K562 (cell line): ENCODE data around the gene USP48. TPM values are rescaled to one million over a fixed set of nuclear protein-coding genes. Genes with fewer than 3 reads are reported as not detected.

ENCODE experiments used
- ATF4 ChIP-seq: fragments of 450-650 bp; formaldehyde crosslinking; IDR thresholded peaks from 2 replicates; pipeline ENCODE4 v1.4.0; 2022; ENCODE audit warnings: mild to moderate bottlenecking, moderate library complexity
- CBX5 ChIP-seq: IDR thresholded peaks from 2 replicates; pipeline ENCODE4 v1.6.1; 2014; ENCODE audit warnings: low read depth, borderline replicate concordance
- CREBBP ChIP-seq: IDR thresholded peaks from one replicate; pipeline ENCODE4 v1.6.1; 2012; ENCODE audit warnings: low read depth, mild to moderate bottlenecking, control low read depth, inconsistent platforms, low read length
- CXXC5 ChIP-seq: fragments of 250-450 bp; sonication (Bioruptor Pico); IDR thresholded peaks from 2 replicates; pipeline ENCODE4 v1.8.0; 2022; ENCODE audit warnings: inconsistent platforms, mild to moderate bottlenecking, moderate library complexity
- ELF1 ChIP-seq: fragments of 200-800 bp; sonication (Bioruptor generic); IDR thresholded peaks from 2 replicates; pipeline ENCODE4 v1.6.1; 2016; ENCODE audit warnings: missing genetic modification characterization, missing compliant biosample characterization
- ESRRA ChIP-seq: fragments of 450-650 bp; IDR thresholded peaks from 2 replicates; pipeline ENCODE4 v1.6.1; 2014; ENCODE audit warnings: low read depth, mild to moderate bottlenecking, moderate library complexity, borderline replicate concordance
- FOXJ3 ChIP-seq: sonication (generic); formaldehyde crosslinking; IDR thresholded peaks from 2 replicates; pipeline ENCODE4 v1.4.0; 2020; ENCODE audit warnings: mild to moderate bottlenecking, missing genetic modification reagents
- HDAC2 ChIP-seq: fragments of 450-650 bp; IDR thresholded peaks from 2 replicates; pipeline ENCODE4 v1.6.1; 2016; ENCODE audit warnings: mild to moderate bottlenecking
- JUNB ChIP-seq: fragments of 450-650 bp; formaldehyde crosslinking; conservative IDR thresholded peaks from 2 replicates; pipeline ENCODE4 v1.4.0; 2020; ENCODE audit warnings: mild to moderate bottlenecking
- KAT7 ChIP-seq: sonication (generic); formaldehyde crosslinking; IDR thresholded peaks from 2 replicates; pipeline ENCODE4 v1.8.0; 2022; ENCODE audit warnings: missing genetic modification reagents, mild to moderate bottlenecking, borderline replicate concordance
- L3MBTL2 ChIP-seq: fragments of 450-650 bp; IDR thresholded peaks from 2 replicates; pipeline ENCODE4 v1.6.1; 2016; ENCODE audit warnings: mild to moderate bottlenecking, moderate library complexity
- MBD2 ChIP-seq: sonication (generic); IDR thresholded peaks from 2 replicates; pipeline ENCODE4 v1.6.1; 2016; ENCODE audit warnings: low read depth, borderline replicate concordance
- MEIS2 ChIP-seq: fragments of 450-650 bp; IDR thresholded peaks from 2 replicates; pipeline ENCODE4 v1.6.1; 2014; ENCODE audit warnings: mild to moderate bottlenecking; ENCODE audit not compliant: partially characterized antibody
- MXI1 ChIP-seq: IDR thresholded peaks from 2 replicates; pipeline ENCODE4 v1.6.1; 2011; ENCODE audit warnings: low read depth, mild to moderate bottlenecking, improper control_type of control experiment, low read length
- NR4A1 ChIP-seq, 2 experiments: fragments of 250-450 bp in 1 of 2; fragments of 450-650 bp in 1 of 2; sonication (Bioruptor Pico) in 1 of 2; IDR thresholded peaks; 2 replicates each; pipeline versions ENCODE4 v1.4.0 to v1.6.1; 2016 to 2020; ENCODE audit warnings: mild to moderate bottlenecking in 2 of 2, missing compliant biosample characterization in 1 of 2, missing genetic modification characterization in 1 of 2, moderate library complexity in 1 of 2
- POLR2B ChIP-seq: fragments of 450-650 bp; IDR thresholded peaks from 2 replicates; pipeline ENCODE4 v1.6.1; 2018; ENCODE audit warnings: low read depth; ENCODE audit not compliant: partially characterized antibody
- POLR2H ChIP-seq: IDR thresholded peaks from 2 replicates; pipeline ENCODE4 v1.6.1; 2016; ENCODE audit warnings: missing genetic modification characterization, low read depth, mild to moderate bottlenecking, control low read depth, missing compliant biosample characterization, moderate library complexity
- PTRF ChIP-seq: fragments of 450-650 bp; IDR thresholded peaks from 2 replicates; pipeline ENCODE4 v1.6.1; 2016; ENCODE audit warnings: mild to moderate bottlenecking, missing genetic modification characterization, missing compliant biosample characterization
- RBM39 ChIP-seq: fragments of 200-400 bp; formaldehyde crosslinking; optimal IDR thresholded peaks from 2 replicates; pipeline ENCODE3; 2018; ENCODE audit warnings: low read depth, low read length
- SIRT6 ChIP-seq: IDR thresholded peaks from one replicate; pipeline ENCODE4 v1.6.1; 2012; ENCODE audit warnings: low read depth, mild to moderate bottlenecking, control low read depth, inconsistent platforms, low read length, moderate library complexity
- SMARCA5 ChIP-seq: fragments of 450-650 bp; IDR thresholded peaks from 2 replicates; pipeline ENCODE4 v1.6.1; 2016
- STAT5A ChIP-seq: IDR thresholded peaks from 2 replicates; pipeline ENCODE4 v1.6.1; 2012; ENCODE audit warnings: low read length, inconsistent platforms, borderline replicate concordance
- TARDBP ChIP-seq: fragments of 450-650 bp; IDR thresholded peaks from 2 replicates; pipeline ENCODE4 v1.6.1; 2016
- TGIF2 ChIP-seq: sonication (generic); formaldehyde crosslinking; IDR thresholded peaks from 2 replicates; pipeline ENCODE4 v1.8.1; 2022; ENCODE audit warnings: mild to moderate bottlenecking, missing genetic modification reagents, moderate library complexity
- THAP7 ChIP-seq: fragments of 250-450 bp; sonication (Bioruptor Pico); IDR thresholded peaks from 2 replicates; pipeline ENCODE4 v1.5.0; 2021
- ZFP1 ChIP-seq: fragments of 450-650 bp; formaldehyde crosslinking; IDR thresholded peaks from 2 replicates; pipeline ENCODE4 v1.4.0; 2020; ENCODE audit warnings: mild to moderate bottlenecking, mixed read lengths
- ZHX1 ChIP-seq: fragments of 150-350 bp; conservative IDR thresholded peaks from 2 replicates; pipeline ENCODE4 v1.6.1; 2014; ENCODE audit warnings: low read length
- ZNF217 ChIP-seq: sonication (generic); formaldehyde crosslinking; IDR thresholded peaks from 2 replicates; pipeline ENCODE4 v1.8.0; 2022; ENCODE audit warnings: mild to moderate bottlenecking, missing genetic modification reagents
- ZNF77 ChIP-seq: fragments of 250-450 bp; sonication (Bioruptor Pico); IDR thresholded peaks from 2 replicates; pipeline ENCODE4 v1.5.0; 2020
- ZNF830 ChIP-seq: fragments of 250-450 bp; sonication (Bioruptor Pico); IDR thresholded peaks from 2 replicates; pipeline ENCODE4 v1.5.0; 2021; ENCODE audit warnings: mild to moderate bottlenecking
- polyA plus RNA-seq, 8 experiments: library from polyadenylated mRNA; depleted of rRNA in 4 of 8; stranded (reverse) in 5 of 8; unstranded in 3 of 8; fragments of >200 nt; fragmentation: Nextera tagmentation in 2 of 8; fragmentation: Illumina TruSeq in 1 of 8; extraction: Ambion mirVana in 2 of 8; extraction: Trizol in 1 of 8; gene quantifications; 2 replicates each; pipeline versions ENCODE4 v1.2.1 to v1.2.3, GENCODE V29; 2011 to 2014; ENCODE audit warnings: inconsistent platforms in 1 of 8, missing spikeins in 1 of 8
- total RNA-seq, 7 experiments: library from RNA; depleted of rRNA in 6 of 7; stranded (reverse); fragments of >200 nt in 6 of 7; fragmentation: Illumina TruSeq in 2 of 7; extraction: Trizol in 2 of 7; gene quantifications; 2 replicates each; pipeline versions ENCODE4 v1.2.1 to v1.2.3, GENCODE V29; 2011 to 2021; ENCODE audit warnings: low replicate concordance in 1 of 7

USP48 gene
- total and polyA plus RNA-seq, 9 of the 15 experiments (the other 6 are each of a cell fraction or from before 2014, with no cell fraction given): 23.3 to 123 (median 106) TPM

GRCh38 chr1:21702780-21703179, 80.2 kb downstream of the USP48 start (continued):
- TF ChIP-seq SIRT6 (no peak), TARDBP (no peak), KAT7 (CRISPR knock-in tag) (no peak), L3MBTL2 (peak; percentile 45), FOXJ3 (CRISPR knock-in tag) (no peak), POLR2H (tag) (0 out of 2 replicates have a peak, but pooled peaks have one; percentile 11), TGIF2 (no peak), ZNF830 (CRISPR knock-in tag) (no peak), STAT5A (no peak), PTRF (tag) (no peak), MXI1 (no peak), ZNF217 (no peak), ELF1 (tag) (no peak), CBX5 (no peak), SMARCA5 (no peak), RBM39 (no peak), ESRRA (peak; percentile 57), NR4A1 (CRISPR knock-in tag; IDR thresholded peaks at IDR 0.05) (no peak), NR4A1 (tag; IDR thresholded peaks at IDR 0.05) (no peak), ATF4 (no peak), CREBBP (no peak), ZHX1 (no peak), ZFP1 (CRISPR knock-in tag) (no peak), ZNF77 (CRISPR knock-in tag) (no peak), JUNB (CRISPR knock-in tag) (no peak), POLR2B (no peak), THAP7 (no peak), MBD2 (no peak), HDAC2 (no peak), CXXC5 (CRISPR knock-in tag) (peak; percentile 66), MEIS2 (peak; percentile 32)
